ENCODE measurements around the gene IMMP2L. TPM values are rescaled to one million over a fixed set of nuclear protein-coding genes. Genes with fewer than 3 reads are reported as not detected.
A peak's percentile ranks its signal among the peaks of the same experiment; 100 is the strongest.

IMMP2L gene
- polyA plus RNA-seq, 1 of the 3 experiments (the other 2 are of a cell fraction), result 10.7 TPM

GRCh38 chr7:111098926-111099250, 463.4 kb downstream of the IMMP2L start:
- POLR2A ChIA-PET, result interaction anchor here (0.6 kb wide), 1 partner anchor 678 kb away, joined by 3 read pairs; no protein-coding TSS in a partner anchor
- Histone ChIP-seq H3K4me1 (ENCODE audit: control insufficient read depth in 1 of 2, insufficient read depth in 2 of 2, low read depth in 1 of 2, low read length in 1 of 2) (peaks cover 0 to 39% of the 10 kb centered on the region in 2 experiments; a peak in 2 of 4 replicates), H3K27ac (ENCODE audit: low read depth in 2 of 2, low read length in 1 of 2) (peak overlapping the region in 1 of 2 experiments; percentile 64; a peak in 2 of 4 replicates), H3K9me3 (no peaks in the 10 kb centered on the region), H3K9ac (no peak overlapping the region), H3K27me3 (ENCODE audit: insufficient read depth) (no peaks in the 10 kb centered on the region), H3K36me3 (replicated peaks in 1 of 2; ENCODE audit: control insufficient read depth in 1 of 2, insufficient read depth in 2 of 2, low read length in 1 of 2) (peaks cover 0 to 32% of the 10 kb centered on the region in 2 experiments), H3K79me2 (ENCODE audit: insufficient read depth) (no peaks in the 10 kb centered on the region), H3K4me2 (no peak overlapping the region), H3K4me3 (ENCODE audit: low read depth in 2 of 2, low read length in 1 of 2) (no peak overlapping the region), H4K20me1 (ENCODE audit: insufficient read depth) (no peaks in the 10 kb centered on the region), H3F3A (replicated peaks; ENCODE audit: insufficient read depth) (no peaks in the 10 kb centered on the region), H3K9me2 (no peaks in the 10 kb centered on the region), H2AFZ (ENCODE audit: low read depth) (no peak overlapping the region)
- no peak for DNase-seq
- WGBS (ENCODE audit: low lambda C conversion rate), result 50% methylated on average over 1 of the region's 1 CpG
- CTCF ChIA-PET, result interaction anchor here (0.5 to 2.6 kb wide), 42 partner anchors 8 to 1522 kb away, joined by 3 to 18 read pairs (median 3); partner anchors contain the start of gene LRRN3
- TF ChIP-seq YY1 (IDR thresholded peaks at IDR 0.05; ENCODE audit: low read depth), result no peak
- no peak for TF ChIP-seq CHD2 (IDR thresholded peaks at IDR 0.05; ENCODE audit: low read length, partially characterized antibody)
- TF ChIP-seq GABPA (IDR thresholded peaks at IDR 0.05; ENCODE audit: low read depth), result no peak
- TF ChIP-seq NFIC (IDR thresholded peaks at IDR 0.05; ENCODE audit: borderline replicate concordance), result no peak
- TF ChIP-seq JUND (IDR thresholded peaks at IDR 0.05), result no peak
- no peak for TF ChIP-seq RFX5 (IDR thresholded peaks at IDR 0.05; ENCODE audit: low read length)
- TF ChIP-seq TCF12 (IDR thresholded peaks at IDR 0.05), result no peak
- TF ChIP-seq IRF3 (IDR thresholded peaks at IDR 0.05; ENCODE audit: low read depth, low read length), result no peak
- TF ChIP-seq PBX3 (IDR thresholded peaks at IDR 0.05), result no peak
- TF ChIP-seq EZH2phosphoT487 (IDR thresholded peaks at IDR 0.05; ENCODE audit: borderline replicate concordance, low read depth), result no peak
- TF ChIP-seq TAF1 (IDR thresholded peaks at IDR 0.05; ENCODE audit: borderline replicate concordance, low read depth, low read length), result no peak
- no peak for TF ChIP-seq ELF1 (IDR thresholded peaks at IDR 0.05)

GRCh38 chr7:111098011-111098925, 464.0 kb downstream of the IMMP2L start:
- peak; percentile 93 for TF ChIP-seq RAD21 (IDR thresholded peaks at IDR 0.05; ENCODE audit: low read length)
- TF ChIP-seq CTCF (IDR thresholded peaks at IDR 0.05), result peak; percentile 79
- peak; percentile 63 for TF ChIP-seq SMC3 (IDR thresholded peaks at IDR 0.05; ENCODE audit: low read depth, low read length)
- TF ChIP-seq NFIC (IDR thresholded peaks at IDR 0.05; ENCODE audit: borderline replicate concordance), result no peak
- TF ChIP-seq RCOR1 (IDR thresholded peaks at IDR 0.05; ENCODE audit: low read length), result peak; percentile 67; the same call in 1 of the 2 replicates
- TF ChIP-seq ELF1 (IDR thresholded peaks at IDR 0.05), result no peak
- Histone ChIP-seq H3F3A (replicated peaks; ENCODE audit: insufficient read depth) (no peaks in the 10 kb centered on the region), H3K27me3 (ENCODE audit: insufficient read depth) (no peaks in the 10 kb centered on the region), H3K9ac (no peak overlapping the region), H3K4me2 (no peak overlapping the region), H2AFZ (ENCODE audit: low read depth) (no peak overlapping the region), H3K9me3 (no peaks in the 10 kb centered on the region), H3K9me2 (no peaks in the 10 kb centered on the region), H3K36me3 (replicated peaks in 1 of 2; ENCODE audit: control insufficient read depth in 1 of 2, insufficient read depth in 2 of 2, low read length in 1 of 2) (peaks cover 0 to 28% of the 10 kb centered on the region in 2 experiments), H3K4me3 (ENCODE audit: low read depth in 2 of 2, low read length in 1 of 2) (no peak overlapping the region), H4K20me1 (ENCODE audit: insufficient read depth) (no peaks in the 10 kb centered on the region), H3K4me1 (ENCODE audit: control insufficient read depth in 1 of 2, insufficient read depth in 2 of 2, low read depth in 1 of 2, low read length in 1 of 2) (peaks cover 0 to 44% of the 10 kb centered on the region in 2 experiments; a peak in 3 of 4 replicates), H3K79me2 (ENCODE audit: insufficient read depth) (no peaks in the 10 kb centered on the region), H3K27ac (ENCODE audit: low read depth in 2 of 2, low read length in 1 of 2) (peak overlapping the region in 1 of 2 experiments; percentile 68; a peak in 2 of 4 replicates)
- no peak for DNase-seq
- POLR2A ChIA-PET, result no interaction called here
- 72% methylated on average over 10 of the region's 10 CpGs for WGBS (ENCODE audit: low lambda C conversion rate)
- CTCF ChIA-PET, result interaction anchor here (0.5 to 2.6 kb wide), 41 partner anchors 8 to 1404 kb away, joined by 3 to 18 read pairs (median 3); partner anchors contain the start of gene LRRN3

Measured in SK-N-SH (cell line).